K562 treated with DMSO at 1 percent for 48 hours (cell line): ENCODE results near the gene IGIP. TPM values are rescaled to one million over a fixed set of nuclear protein-coding genes. Genes with fewer than 3 reads are reported as not detected.

Experiments
- total RNA-seq: library from RNA; unstranded; fragments of 300-600 nt; gene quantifications from 2 replicates; pipeline ENCODE4 v1.2.3, GENCODE V29; 2022; ENCODE audit warnings: low replicate concordance; ENCODE audit errors: extremely low read depth

Gene IGIP
- total RNA-seq, result not detected in 2 replicates

GRCh38 chr5:140125637-140126036, at the start of gene IGIP:
TSS of gene IGIP (plus strand) at chr5:140125937. CDS start at chr5:140128477, 2,540 bp downstream.

GRCh38 chr5:140113699-140114263, 12.0 kb upstream of the IGIP start, which contains the start of gene PURA:
TSS of gene PURA (plus strand) at chr5:140114109. CDS start at chr5:140114182, 73 bp downstream.

GRCh38 chr5:140174465-140175366, 49.0 kb downstream of the IGIP start, which contains the start of gene CYSTM1:
TSS of gene CYSTM1 (plus strand) at chr5:140175188. CDS start at chr5:140194466, 19,278 bp downstream.

Other genes with a start within 250 kb of the IGIP start
- not detected in 2 replicates for gene NRG2, start 82.6 kb upstream of the IGIP start, total RNA-seq
- gene PURA, start 11.8 kb upstream of the IGIP start, total RNA-seq, result not detected in 2 replicates
- not detected in 2 replicates for gene CYSTM1, start 49.3 kb downstream of the IGIP start, total RNA-seq
- not detected in 2 replicates for gene PFDN1, start 177.2 kb downstream of the IGIP start, total RNA-seq
- gene HBEGF, start 220.7 kb downstream of the IGIP start, total RNA-seq, result not detected in 2 replicates
- not detected in 2 replicates for gene SLC4A9, start 234.3 kb downstream of the IGIP start, total RNA-seq